H9 (cell line): Measurements from ENCODE around the gene COPB1. TPM values are rescaled to one million over a fixed set of nuclear protein-coding genes. Genes with fewer than 3 reads are reported as not detected.

ENCODE experiments used
- DNase-seq: peaks from one replicate; pipeline ENCODE4 v3.0.0-alpha.2; 2017
- H2AFZ ChIP-seq: one replicate; pipeline ENCODE4 v1.6.1; 2013; ENCODE audit warnings: mild to moderate bottlenecking, low read length, control low read depth, moderate library complexity
- H2AK5ac ChIP-seq: 2 replicates; pipeline ENCODE4 v1.6.1; 2013; ENCODE audit warnings: low read length, control low read depth, mixed read lengths; ENCODE audit not compliant: insufficient read length
- H2BK120ac ChIP-seq: one replicate; pipeline ENCODE4 v1.6.1; 2013; ENCODE audit warnings: low read depth, mild to moderate bottlenecking, low read length, control low read depth, inconsistent platforms; ENCODE audit not compliant: poor library complexity, severe bottlenecking
- H2BK12ac ChIP-seq: 2 replicates; pipeline ENCODE4 v1.6.1; 2013; ENCODE audit warnings: low read length, control low read depth, mixed read lengths, low read depth; ENCODE audit not compliant: insufficient read length
- H2BK15ac ChIP-seq: 2 replicates; pipeline ENCODE4 v1.6.1; 2013; ENCODE audit warnings: low read depth, low read length, control low read depth
- H2BK20ac ChIP-seq: one replicate; pipeline ENCODE4 v1.6.1; 2013; ENCODE audit warnings: low read depth, mild to moderate bottlenecking, low read length, control low read depth, inconsistent platforms; ENCODE audit not compliant: poor library complexity, severe bottlenecking
- H2BK5ac ChIP-seq: 2 replicates; pipeline ENCODE4 v1.6.1; 2013; ENCODE audit warnings: low read length, control low read depth, mixed read lengths; ENCODE audit not compliant: insufficient read length
- H3K14ac ChIP-seq: 2 replicates; pipeline ENCODE4 v1.6.1; 2013; ENCODE audit warnings: low read length, control low read depth; ENCODE audit not compliant: insufficient read depth
- H3K18ac ChIP-seq: 2 replicates; pipeline ENCODE4 v1.6.1; 2013; ENCODE audit warnings: low read depth, mild to moderate bottlenecking, mixed read lengths, low read length, control low read depth; ENCODE audit not compliant: insufficient read length
- H3K23ac ChIP-seq: 2 replicates; pipeline ENCODE4 v1.6.1; 2013; ENCODE audit warnings: low read length, control low read depth, mixed read lengths, low read depth; ENCODE audit not compliant: insufficient read length
- H3K23me2 ChIP-seq: 2 replicates; pipeline ENCODE4 v1.6.1; 2013; ENCODE audit warnings: low read depth, mild to moderate bottlenecking, mixed read lengths, low read length, control low read depth; ENCODE audit not compliant: insufficient read length, poor library complexity, severe bottlenecking
- H3K27ac ChIP-seq: 2 replicates; pipeline ENCODE4 v1.5.1; 2013; ENCODE audit warnings: low read length, control low read depth, mixed read lengths, low read depth; ENCODE audit not compliant: insufficient read length
- H3K27me3 ChIP-seq: 2 replicates; pipeline ENCODE4 v1.6.1; 2013; ENCODE audit warnings: low read length, control low read depth, inconsistent platforms; ENCODE audit not compliant: insufficient read depth
- H3K4ac ChIP-seq: 2 replicates; pipeline ENCODE4 v1.6.1; 2013; ENCODE audit warnings: low read depth, mild to moderate bottlenecking, control low read depth, inconsistent platforms, low read length, moderate library complexity
- H3K4me1 ChIP-seq: 2 replicates; pipeline ENCODE4 v1.6.1; 2013; ENCODE audit warnings: low read length, control low read depth, inconsistent platforms; ENCODE audit not compliant: insufficient read depth
- H3K4me2 ChIP-seq: 2 replicates; pipeline ENCODE4 v1.6.1; 2013; ENCODE audit warnings: low read length, control low read depth, mixed read lengths; ENCODE audit not compliant: insufficient read length, insufficient read depth
- H3K56ac ChIP-seq: 2 replicates; pipeline ENCODE4 v1.6.1; 2013; ENCODE audit warnings: low read depth, mild to moderate bottlenecking, mixed read lengths, low read length, control low read depth; ENCODE audit not compliant: insufficient read length
- H3K79me1 ChIP-seq: 2 replicates; pipeline ENCODE4 v1.6.1; 2013; ENCODE audit warnings: low read depth, mild to moderate bottlenecking, moderate library complexity, low read length, control low read depth, inconsistent platforms; ENCODE audit not compliant: insufficient read depth, poor library complexity, severe bottlenecking
- H3K79me2 ChIP-seq: 2 replicates; pipeline ENCODE4 v1.6.1; 2013; ENCODE audit warnings: low read length, control low read depth, inconsistent platforms; ENCODE audit not compliant: insufficient read depth
- H3K9ac ChIP-seq: 2 replicates; pipeline ENCODE4 v1.6.1; 2013; ENCODE audit warnings: low read length, control low read depth, mixed read lengths; ENCODE audit not compliant: insufficient read length; ENCODE audit errors: extremely low read depth
- H3K9me3 ChIP-seq: one replicate; pipeline ENCODE4 v1.6.1; 2013; ENCODE audit warnings: low read depth, low read length, inconsistent platforms; ENCODE audit not compliant: control insufficient read depth
- H3T11ph ChIP-seq: one replicate; pipeline ENCODE4 v1.6.1; 2013; ENCODE audit warnings: mild to moderate bottlenecking, low read length, control low read depth, inconsistent platforms
- H4K20me1 ChIP-seq: one replicate; pipeline ENCODE4 v1.6.1; 2013; ENCODE audit not compliant: control insufficient read depth, insufficient read length, insufficient read depth
- H4K5ac ChIP-seq: 2 replicates; pipeline ENCODE4 v1.6.1; 2013; ENCODE audit warnings: low read depth, mild to moderate bottlenecking, mixed read lengths, low read length, control low read depth; ENCODE audit not compliant: insufficient read length
- H4K8ac ChIP-seq: replicated peaks from 2 replicates; pipeline ENCODE4 v1.6.1; 2013; ENCODE audit warnings: low read length, control low read depth, mixed read lengths, low read depth; ENCODE audit not compliant: insufficient read length
- H4K91ac ChIP-seq: 2 replicates; pipeline ENCODE4 v1.6.1; 2013; ENCODE audit warnings: low read depth, mild to moderate bottlenecking, moderate library complexity, mixed read lengths, low read length, control low read depth; ENCODE audit not compliant: insufficient read length
- H3K27ac Mint-ChIP-seq, 3 experiments: 2 replicates in 2 of 3; 3 replicates in 1 of 3; pipeline ENCODE4 v1.8.0; 2020 to 2021; ENCODE audit warnings: mixed read lengths in 3 of 3, mild to moderate bottlenecking in 1 of 3, moderate library complexity in 1 of 3
- H3K27me3 Mint-ChIP-seq: 2 replicates; pipeline ENCODE4 v1.8.0; 2021; ENCODE audit warnings: low read depth, mild to moderate bottlenecking, moderate library complexity, mixed read lengths
- H3K36me3 Mint-ChIP-seq, 3 experiments: 2 replicates in 2 of 3; 3 replicates in 1 of 3; pipeline ENCODE4 v1.8.0; 2020 to 2021; ENCODE audit warnings: low read depth in 3 of 3, mixed read lengths in 3 of 3; ENCODE audit not compliant: insufficient read depth in 1 of 3
- H3K4me1 Mint-ChIP-seq, 2 experiments: 2 replicates each; pipeline ENCODE4 v1.8.0; 2020; ENCODE audit warnings: mixed read lengths in 2 of 2
- H3K4me3 Mint-ChIP-seq, 2 experiments: 2 replicates in 1 of 2; 3 replicates in 1 of 2; pipeline ENCODE4 v1.8.0; 2020 to 2021; ENCODE audit warnings: mild to moderate bottlenecking in 2 of 2, mixed read lengths in 2 of 2, moderate library complexity in 1 of 2
- H3K9me3 Mint-ChIP-seq, 2 experiments: 2 replicates in 1 of 2; 3 replicates in 1 of 2; pipeline ENCODE4 v1.8.0; 2020; ENCODE audit warnings: mild to moderate bottlenecking in 2 of 2, mixed read lengths in 2 of 2, moderate library complexity in 1 of 2
- WGBS: extraction: QIAGEN DNeasy Blood & Tissue Kit; methylation state at CpG from one replicate; pipeline ENCODE4 v1.1.7; 2013; ENCODE audit warnings: missing lambda C conversion rate, low lambda C conversion rate, mixed read lengths; ENCODE audit not compliant: insufficient read length; ENCODE audit errors: extremely low coverage; 5-methylcytosine and 5-hydroxymethylcytosine counted together
- total RNA-seq: library from RNA; stranded (reverse); gene quantifications from 2 replicates; pipeline ENCODE4 v1.2.1, GENCODE V29; 2021
- TF ChIP-seq, protein P1 (sequence below): fragments of 200-600 bp; sonication (generic); conservative IDR thresholded peaks from 3 replicates; pipeline ENCODE4 v1.8.0; 2021; ENCODE audit warnings: antibody characterized with exemption, mild to moderate bottlenecking

COPB1 gene
- total RNA-seq, 1 experiment from 2014 or later = 71.6 TPM

DNA sequence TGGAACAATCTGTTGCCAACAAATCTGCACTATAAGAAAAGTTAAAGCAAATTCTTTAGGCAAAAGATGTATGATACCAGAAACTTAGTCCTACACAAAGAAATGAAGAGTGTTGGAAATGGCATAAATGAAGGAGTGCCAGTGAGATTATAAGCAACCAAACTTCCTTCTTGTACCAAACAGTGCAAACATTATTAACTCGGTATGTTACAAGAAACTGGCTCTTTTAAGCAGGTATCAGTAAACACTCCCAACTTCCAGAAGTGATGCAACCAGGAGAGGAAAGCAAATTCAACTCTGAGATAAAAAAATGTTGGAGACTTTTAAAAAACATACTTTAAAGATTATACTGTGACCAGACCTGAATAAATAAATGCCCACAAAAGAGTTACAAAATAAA, 28.5 kb downstream of the COPB1 start:
- Histone ChIP-seq H3K79me2 (no peaks in the 10 kb centered on the region), H3K9me3 (no peaks in the 10 kb centered on the region), H3K14ac (no peak overlapping the region), H3K56ac (no peak overlapping the region), H3K23me2 (no peaks in the 10 kb centered on the region), H3K4ac (no peak overlapping the region), H2BK5ac (no peak overlapping the region), H4K91ac (no peak overlapping the region), H3K23ac (no peak overlapping the region), H2AFZ (no peak overlapping the region), H2BK15ac (no peak overlapping the region), H2BK20ac (no peak overlapping the region), H3K4me2 (no peak overlapping the region), H3K18ac (no peak overlapping the region), H3K79me1 (no peaks in the 10 kb centered on the region), H4K8ac (no peak overlapping the region), H3K27me3 (no peaks in the 10 kb centered on the region), H4K5ac (no peak overlapping the region), H3K27ac (no peak overlapping the region), H3K9ac (no peak overlapping the region), H3T11ph (no peak overlapping the region), H2BK12ac (no peak overlapping the region), H2BK120ac (no peak overlapping the region), H3K4me1 (no peaks in the 10 kb centered on the region), H2AK5ac (no peak overlapping the region), H4K20me1 (no peaks in the 10 kb centered on the region)
- Mint-ChIP-seq H3K4me1 (peaks cover 0 to 4% of the 10 kb centered on the region in 2 experiments; a peak in 1 of 4 replicates), H3K27ac (no peak overlapping the region), H3K9me3 (no peaks in the 10 kb centered on the region), H3K4me3 (no peak overlapping the region), H3K36me3 (peaks cover 27 to 82% (median 80%) of the 10 kb centered on the region in 3 experiments; a peak in 6 of 7 replicates), H3K27me3 (no peaks in the 10 kb centered on the region)
- TF ChIP-seq, protein P1, sequence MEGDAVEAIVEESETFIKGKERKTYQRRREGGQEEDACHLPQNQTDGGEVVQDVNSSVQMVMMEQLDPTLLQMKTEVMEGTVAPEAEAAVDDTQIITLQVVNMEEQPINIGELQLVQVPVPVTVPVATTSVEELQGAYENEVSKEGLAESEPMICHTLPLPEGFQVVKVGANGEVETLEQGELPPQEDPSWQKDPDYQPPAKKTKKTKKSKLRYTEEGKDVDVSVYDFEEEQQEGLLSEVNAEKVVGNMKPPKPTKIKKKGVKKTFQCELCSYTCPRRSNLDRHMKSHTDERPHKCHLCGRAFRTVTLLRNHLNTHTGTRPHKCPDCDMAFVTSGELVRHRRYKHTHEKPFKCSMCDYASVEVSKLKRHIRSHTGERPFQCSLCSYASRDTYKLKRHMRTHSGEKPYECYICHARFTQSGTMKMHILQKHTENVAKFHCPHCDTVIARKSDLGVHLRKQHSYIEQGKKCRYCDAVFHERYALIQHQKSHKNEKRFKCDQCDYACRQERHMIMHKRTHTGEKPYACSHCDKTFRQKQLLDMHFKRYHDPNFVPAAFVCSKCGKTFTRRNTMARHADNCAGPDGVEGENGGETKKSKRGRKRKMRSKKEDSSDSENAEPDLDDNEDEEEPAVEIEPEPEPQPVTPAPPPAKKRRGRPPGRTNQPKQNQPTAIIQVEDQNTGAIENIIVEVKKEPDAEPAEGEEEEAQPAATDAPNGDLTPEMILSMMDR = no peak
- no CpG with 5 or more reads among the region's 1 CpG for WGBS
- DNase-seq = no peak
